Mesenchymal stem cell (in vitro differentiated cells and primary cell): Measurements from ENCODE around the gene NLRP5.

ENCODE experiments used
- DNase-seq: peaks from one replicate; pipeline ENCODE4 v3.0.0-alpha.2; 2013
- H2AFZ ChIP-seq: one replicate; pipeline ENCODE4 v1.6.1; 2013; ENCODE audit warnings: low read depth, mild to moderate bottlenecking, control low read depth, inconsistent platforms, low read length, moderate library complexity
- H2AK5ac ChIP-seq: 2 replicates; pipeline ENCODE4 v1.6.1; 2013; ENCODE audit warnings: low read length, moderate library complexity, mild to moderate bottlenecking, inconsistent platforms; ENCODE audit not compliant: severe bottlenecking
- H2BK120ac ChIP-seq: one replicate; pipeline ENCODE4 v1.6.1; 2013; ENCODE audit warnings: low read depth, mild to moderate bottlenecking, inconsistent platforms, low read length, moderate library complexity
- H2BK12ac ChIP-seq, 2 experiments: one replicate each; pipeline ENCODE4 v1.6.1; 2013; ENCODE audit warnings: inconsistent platforms in 2 of 2, low read length in 2 of 2, mild to moderate bottlenecking in 2 of 2, moderate library complexity in 2 of 2, control low read depth in 1 of 2
- H2BK15ac ChIP-seq: one replicate; pipeline ENCODE4 v1.6.1; 2013; ENCODE audit warnings: mild to moderate bottlenecking, low read depth, inconsistent platforms; ENCODE audit not compliant: poor library complexity, severe bottlenecking
- H2BK5ac ChIP-seq: 2 replicates; pipeline ENCODE4 v1.6.1; 2013; ENCODE audit warnings: low read depth, mild to moderate bottlenecking, low read length, control low read depth, inconsistent platforms; ENCODE audit not compliant: poor library complexity, severe bottlenecking
- H3K14ac ChIP-seq, 2 experiments: one replicate each; pipeline ENCODE4 v1.6.1; 2013; ENCODE audit warnings: inconsistent platforms in 2 of 2, low read length in 2 of 2, control low read depth in 1 of 2, mild to moderate bottlenecking in 1 of 2, moderate library complexity in 1 of 2
- H3K18ac ChIP-seq, 2 experiments: one replicate each; pipeline ENCODE4 v1.6.1; 2013; ENCODE audit warnings: inconsistent platforms in 2 of 2, low read length in 2 of 2, control low read depth in 1 of 2, low read depth in 1 of 2, mild to moderate bottlenecking in 1 of 2
- H3K23ac ChIP-seq, 2 experiments: one replicate each; pipeline ENCODE4 v1.6.1; 2013; ENCODE audit warnings: inconsistent platforms in 2 of 2, low read length in 2 of 2, mild to moderate bottlenecking in 2 of 2, moderate library complexity in 2 of 2, control low read depth in 1 of 2
- H3K27ac ChIP-seq: 2 replicates; pipeline ENCODE4 v1.5.1; 2013; ENCODE audit warnings: mild to moderate bottlenecking, moderate library complexity, low read length, control low read depth, inconsistent platforms; ENCODE audit not compliant: poor library complexity, severe bottlenecking
- H3K27me3 ChIP-seq, 2 experiments: 2 replicates each; pipeline versions ENCODE4 v1.6.1 to v1.7.0; 2013; ENCODE audit warnings: low read length in 2 of 2, mild to moderate bottlenecking in 2 of 2, moderate library complexity in 2 of 2, control low read depth in 1 of 2, inconsistent platforms in 1 of 2; ENCODE audit not compliant: control insufficient read depth in 1 of 2, insufficient read depth in 1 of 2
- H3K36me3 ChIP-seq, 2 experiments: 2 replicates each; pipeline versions ENCODE4 v1.6.1 to v1.7.0; 2013; ENCODE audit warnings: low read length in 2 of 2, control low read depth in 1 of 2, inconsistent platforms in 1 of 2, low read depth in 1 of 2, mild to moderate bottlenecking in 1 of 2; ENCODE audit not compliant: insufficient read depth in 2 of 2, control insufficient read depth in 1 of 2
- H3K4ac ChIP-seq, 2 experiments: one replicate each; pipeline ENCODE4 v1.6.1; 2013; ENCODE audit warnings: inconsistent platforms in 2 of 2, low read length in 2 of 2, mild to moderate bottlenecking in 2 of 2, moderate library complexity in 2 of 2, control low read depth in 1 of 2, low read depth in 1 of 2
- H3K4me1 ChIP-seq: 2 replicates; pipeline ENCODE4 v1.6.1; 2013; ENCODE audit warnings: low read depth, low read length, control low read depth; ENCODE audit not compliant: control insufficient read depth, insufficient read depth
- H3K4me2 ChIP-seq: 2 replicates; pipeline ENCODE4 v1.6.1; 2013; ENCODE audit warnings: low read length, mild to moderate bottlenecking, inconsistent platforms; ENCODE audit not compliant: poor library complexity, severe bottlenecking
- H3K4me3 ChIP-seq, 2 experiments: 2 replicates each; pipeline versions ENCODE4 v1.5.1 to v1.7.0; 2013; ENCODE audit warnings: low read length in 2 of 2, mild to moderate bottlenecking in 2 of 2, control low read depth in 1 of 2, low read depth in 1 of 2; ENCODE audit not compliant: insufficient read depth in 1 of 2
- H3K79me1 ChIP-seq: replicated peaks from 2 replicates; pipeline ENCODE4 v1.6.1; 2013; ENCODE audit warnings: mild to moderate bottlenecking, control low read depth, low read length, inconsistent platforms; ENCODE audit not compliant: poor library complexity, severe bottlenecking
- H3K9ac ChIP-seq: 2 replicates; pipeline ENCODE4 v1.7.0; 2013; ENCODE audit warnings: mild to moderate bottlenecking, low read length, moderate library complexity
- H3K9me3 ChIP-seq: 2 replicates; pipeline ENCODE4 v1.7.0; 2013; ENCODE audit warnings: mild to moderate bottlenecking, low read length; ENCODE audit not compliant: control insufficient read depth
- H4K8ac ChIP-seq: one replicate; pipeline ENCODE4 v1.6.1; 2013; ENCODE audit warnings: inconsistent platforms, mild to moderate bottlenecking, low read length, moderate library complexity
- H4K91ac ChIP-seq: one replicate; pipeline ENCODE4 v1.6.1; 2013; ENCODE audit warnings: mild to moderate bottlenecking, low read length, inconsistent platforms
- WGBS: methylation state at CpG from one replicate; pipeline ENCODE4 v1.1.7; 2013; ENCODE audit warnings: mixed read lengths; 5-methylcytosine and 5-hydroxymethylcytosine counted together

NLRP5 gene

DNA sequence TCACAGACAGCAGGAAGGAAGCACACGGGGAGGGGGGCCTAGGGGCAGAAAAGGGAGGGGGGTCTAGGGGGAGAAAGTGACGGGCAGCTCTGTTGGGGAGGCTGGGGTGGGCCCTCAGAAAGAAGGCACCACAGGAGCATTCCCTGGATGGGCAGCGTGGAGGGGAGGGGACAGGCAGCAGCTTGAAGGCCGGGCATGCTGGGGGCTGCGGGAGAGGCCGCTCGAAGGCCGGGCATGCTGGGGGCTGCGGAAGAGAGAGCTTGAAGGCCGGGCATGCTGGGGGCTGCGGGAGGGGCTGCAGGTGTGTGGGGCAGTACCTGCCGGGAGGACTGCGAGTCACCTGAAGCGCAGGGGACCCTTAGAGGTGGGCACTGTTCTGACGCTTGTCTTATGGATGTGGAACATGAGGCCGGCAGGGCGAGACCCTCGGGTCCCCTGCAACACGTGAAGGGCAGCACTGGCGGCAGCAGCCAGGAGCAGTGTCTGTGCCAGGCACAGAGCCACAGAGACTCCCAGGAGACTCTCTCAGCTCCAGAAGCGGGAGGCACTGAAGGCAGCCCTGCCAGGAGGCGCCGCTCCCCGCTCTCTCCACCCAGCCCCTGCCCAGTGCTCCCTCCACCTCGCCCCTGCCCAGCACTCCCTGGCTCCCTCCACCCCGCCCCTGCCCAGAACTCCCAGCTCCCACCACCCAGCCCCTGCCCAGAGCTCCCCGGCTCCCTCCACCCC lies 121.2 kb downstream of the NLRP5 start:
- no peak overlapping the region for H3K4me3 ChIP-seq
- H2BK15ac ChIP-seq: no peak overlapping the region
- H3K27ac ChIP-seq: no peak overlapping the region
- H2BK120ac ChIP-seq: no peak overlapping the region
- H3K4me1 ChIP-seq: peaks cover 78% of the 10 kb centered on the region
- H3K14ac ChIP-seq: no peak overlapping the region
- no peak overlapping the region for H2BK12ac ChIP-seq
- WGBS: 94% methylated on average over 27 of the region's 27 CpGs
- H3K27me3 ChIP-seq: no peaks in the 10 kb centered on the region
- H3K79me1 ChIP-seq: peaks cover 2% of the 10 kb centered on the region
- no peak for DNase-seq
- no peak overlapping the region for H2AK5ac ChIP-seq
- no peak overlapping the region for H2BK5ac ChIP-seq
- no peak overlapping the region for H3K4ac ChIP-seq
- no peak overlapping the region for H3K23ac ChIP-seq
- H3K9ac ChIP-seq: no peak overlapping the region
- H3K9me3 ChIP-seq: no peaks in the 10 kb centered on the region
- H4K8ac ChIP-seq: no peak overlapping the region
- H4K91ac ChIP-seq: no peak overlapping the region
- no peak overlapping the region for H2AFZ ChIP-seq
- H3K4me2 ChIP-seq: no peak overlapping the region
- H3K36me3 ChIP-seq: peaks cover 2 to 56% of the 10 kb centered on the region in 2 experiments
- no peak overlapping the region for H3K18ac ChIP-seq

DNA sequence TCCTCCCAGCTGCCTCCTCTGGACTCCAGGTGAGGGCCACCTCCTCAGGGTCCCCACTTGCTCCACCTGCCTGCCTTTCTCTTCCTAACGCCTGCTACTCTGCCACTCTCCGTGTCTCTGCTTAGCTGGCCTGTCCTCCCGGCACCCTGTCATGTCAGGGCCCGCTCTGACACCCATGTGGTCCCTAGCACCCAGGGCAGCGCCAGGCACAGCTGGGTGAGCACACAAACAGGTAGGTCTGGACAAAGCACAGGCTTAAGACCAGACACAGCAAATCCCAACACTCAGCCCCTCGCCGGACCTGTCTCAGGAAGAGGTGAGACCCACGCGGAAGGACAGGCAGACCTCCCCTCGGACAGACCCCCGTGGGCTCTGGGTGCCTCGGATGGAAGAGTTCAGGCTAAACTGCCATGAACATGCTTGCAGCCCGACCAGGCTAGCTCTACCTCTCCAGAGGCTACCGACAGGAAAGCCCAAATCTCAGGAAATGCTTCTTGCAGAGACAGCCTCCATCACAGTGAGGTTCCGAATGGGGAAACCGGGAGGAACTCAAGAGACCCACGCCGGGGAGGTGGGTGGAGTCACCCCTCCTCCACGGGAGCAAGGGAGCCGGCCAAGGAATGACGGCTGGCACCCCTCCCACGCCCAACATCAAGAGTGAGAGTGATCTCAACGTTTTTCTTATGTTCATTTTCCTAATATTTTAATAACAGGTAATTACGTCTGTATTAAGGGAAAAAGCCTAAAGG lies 122.0 kb downstream of the NLRP5 start:
- H2BK12ac ChIP-seq: no peak overlapping the region
- H3K14ac ChIP-seq: no peak overlapping the region
- peaks cover 0 to 49% of the 10 kb centered on the region in 2 experiments for H3K36me3 ChIP-seq
- peaks cover 2% of the 10 kb centered on the region for H3K79me1 ChIP-seq
- WGBS: 85% methylated on average over 20 of the region's 24 CpGs
- no peak overlapping the region for H4K91ac ChIP-seq
- H3K27me3 ChIP-seq: no peaks in the 10 kb centered on the region
- peak overlapping the region; percentile 21 for H4K8ac ChIP-seq
- no peak overlapping the region for H3K4me2 ChIP-seq
- no peaks in the 10 kb centered on the region for H3K9me3 ChIP-seq
- H3K23ac ChIP-seq: no peak overlapping the region
- no peak overlapping the region for H2BK15ac ChIP-seq
- no peak overlapping the region for H2BK5ac ChIP-seq
- H3K4me3 ChIP-seq: peak overlapping the region in 1 of 2 experiments; percentile 71
- no peak overlapping the region for H3K27ac ChIP-seq
- H2BK120ac ChIP-seq: no peak overlapping the region
- peaks cover 81% of the 10 kb centered on the region for H3K4me1 ChIP-seq
- H2AK5ac ChIP-seq: no peak overlapping the region
- peak overlapping the region; percentile 71 for H3K9ac ChIP-seq
- no peak overlapping the region for H2AFZ ChIP-seq
- no peak overlapping the region for H3K18ac ChIP-seq
- DNase-seq: no peak
- H3K4ac ChIP-seq: no peak overlapping the region

DNA sequence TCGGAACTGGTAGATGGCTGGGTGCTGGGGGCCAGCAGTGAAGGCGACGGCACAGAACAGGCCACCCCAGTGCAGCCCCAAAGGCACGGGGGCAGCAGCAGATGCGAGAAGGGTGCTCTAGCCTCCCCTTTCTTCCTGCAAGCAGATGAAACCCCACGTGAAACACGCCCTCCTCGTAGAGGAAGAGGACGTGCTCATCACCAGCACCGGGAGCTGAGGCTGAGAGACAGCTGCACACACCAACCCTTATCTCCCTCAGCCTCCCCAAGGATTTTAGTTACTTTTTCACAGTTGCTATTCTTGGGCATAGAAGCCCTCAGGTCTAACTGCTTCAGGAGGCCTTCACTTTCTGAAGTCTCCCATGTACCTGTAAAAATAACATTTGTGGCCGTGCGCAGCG lies 122.7 kb downstream of the NLRP5 start:
- H2BK12ac ChIP-seq: no peak overlapping the region

More for the DNA sequence above, 122.7 kb downstream of the NLRP5 start:
- H3K4ac ChIP-seq: peak overlapping the region in 1 of 2 experiments; percentile 38
- no peak overlapping the region for H3K18ac ChIP-seq
- H3K4me2 ChIP-seq: no peak overlapping the region
- no peak overlapping the region for H3K23ac ChIP-seq
- H3K14ac ChIP-seq: no peak overlapping the region
- peak overlapping the region; percentile 6 for H3K27ac ChIP-seq
- H4K91ac ChIP-seq: no peak overlapping the region
- no peak overlapping the region for H4K8ac ChIP-seq
- peaks cover 0 to 49% of the 10 kb centered on the region in 2 experiments for H3K36me3 ChIP-seq
- H2BK15ac ChIP-seq: no peak overlapping the region
- peaks cover 2% of the 10 kb centered on the region for H3K79me1 ChIP-seq
- no peak for DNase-seq
- H3K4me3 ChIP-seq: peak overlapping the region in 1 of 2 experiments; percentile 71
- H2BK5ac ChIP-seq: no peak overlapping the region
- no peak overlapping the region for H2AFZ ChIP-seq
- peaks cover 83% of the 10 kb centered on the region for H3K4me1 ChIP-seq
- 84% methylated on average over 13 of the region's 13 CpGs for WGBS
- no peak overlapping the region for H2BK120ac ChIP-seq
- peak overlapping the region; percentile 77 for H2AK5ac ChIP-seq
- no peaks in the 10 kb centered on the region for H3K9me3 ChIP-seq
- H3K27me3 ChIP-seq: no peaks in the 10 kb centered on the region
- H3K9ac ChIP-seq: peak overlapping the region; percentile 71
